Activated CD4-positive, alpha-beta T cell treated with anti-CD3 and anti-CD28 coated beads, Interleukin-2, amount 50 U/mL, for 4 hours (primary cell): ENCODE results near the gene RAPGEF4.

Experiments
- DNase-seq, 2 experiments: peaks; one replicate each; pipeline ENCODE4 v3.0.0-alpha.2; 2020

Gene RAPGEF4

GRCh38 chr2:172976116-172976515 lies 240.5 kb downstream of the RAPGEF4 start:
- no peak for DNase-seq

- no peak for DNase-seq
These were observed 241.2 kb downstream of the RAPGEF4 start for GRCh38 chr2:172976816-172977215.

GRCh38 chr2:172977270-172978062 lies 241.8 kb downstream of the RAPGEF4 start:
- no peak for DNase-seq

- DNase-seq: no peak
These were observed 242.4 kb downstream of the RAPGEF4 start for GRCh38 chr2:172978063-172978383.

- no peak for DNase-seq
These were observed 249.7 kb downstream of the RAPGEF4 start for GRCh38 chr2:172985139-172985892.

- no peak for DNase-seq
These were observed 250.4 kb downstream of the RAPGEF4 start for GRCh38 chr2:172986040-172986439.

GRCh38 chr2:172988728-172989127 lies 253.1 kb downstream of the RAPGEF4 start:
- no peak for DNase-seq

- no peak for DNase-seq
These were observed 255.4 kb downstream of the RAPGEF4 start for GRCh38 chr2:172991031-172991430.

GRCh38 chr2:172993139-172993538 lies 257.5 kb downstream of the RAPGEF4 start:
- no peak for DNase-seq

- DNase-seq: no peak
These were observed 258.5 kb downstream of the RAPGEF4 start for GRCh38 chr2:172993931-172994717.

GRCh38 chr2:172994864-172995263 lies 259.2 kb downstream of the RAPGEF4 start:
- no peak for DNase-seq

GRCh38 chr2:172995323-172996244 lies 259.9 kb downstream of the RAPGEF4 start:
- no peak for DNase-seq

- DNase-seq: no peak
These were observed 260.8 kb downstream of the RAPGEF4 start for GRCh38 chr2:172996387-172996961.

- no peak for DNase-seq
These were observed 261.4 kb downstream of the RAPGEF4 start for GRCh38 chr2:172997031-172997430.

GRCh38 chr2:172998547-172999272 lies 263.1 kb downstream of the RAPGEF4 start:
- DNase-seq: no peak

- no peak for DNase-seq
These were observed 264.2 kb downstream of the RAPGEF4 start for GRCh38 chr2:172999641-173000386.

- no peak for DNase-seq
These were observed 266.3 kb downstream of the RAPGEF4 start for GRCh38 chr2:173001664-173002604.

- no peak for DNase-seq
These were observed 267.3 kb downstream of the RAPGEF4 start for GRCh38 chr2:173002751-173003541.

- DNase-seq: no peak
These were observed 273.1 kb downstream of the RAPGEF4 start for GRCh38 chr2:173008786-173009185.
